Stimulated activated CD4-positive, alpha-beta T cell treated with anti-CD3 and anti-CD28 coated beads, Interleukin-15, amount 100 ng/mL, for 24 hours (primary cell): Measurements from ENCODE around the gene TBC1D5.
A peak's percentile ranks its signal among the peaks of the same experiment; 100 is the strongest.

ENCODE experiments used
- DNase-seq: peaks from one replicate; pipeline ENCODE4 v3.0.0-alpha.2; 2020

Gene TBC1D5

GRCh38 chr3:17339132-17339575 is 403.3 kb downstream of the TBC1D5 start:
- no peak for DNase-seq

DNA sequence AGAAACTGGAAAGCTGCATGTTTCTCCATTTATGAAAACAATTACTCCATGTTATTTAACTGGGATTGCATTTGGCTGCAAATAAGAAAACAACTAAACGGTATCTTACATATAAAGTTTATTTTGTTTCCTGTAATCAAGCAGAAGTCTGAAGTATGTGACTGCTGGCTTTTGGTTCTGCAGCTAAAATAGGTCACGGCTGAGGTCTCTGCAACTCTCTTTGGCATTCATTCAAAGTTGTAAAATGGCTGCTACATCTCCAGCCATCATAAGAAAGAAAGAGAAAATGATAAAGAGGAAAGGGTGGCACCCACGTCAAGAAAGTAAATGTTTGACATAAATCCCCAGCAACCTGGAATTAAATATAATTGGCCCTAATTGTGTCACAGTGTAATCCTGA is 406.1 kb downstream of the TBC1D5 start:
- no peak for DNase-seq

DNA sequence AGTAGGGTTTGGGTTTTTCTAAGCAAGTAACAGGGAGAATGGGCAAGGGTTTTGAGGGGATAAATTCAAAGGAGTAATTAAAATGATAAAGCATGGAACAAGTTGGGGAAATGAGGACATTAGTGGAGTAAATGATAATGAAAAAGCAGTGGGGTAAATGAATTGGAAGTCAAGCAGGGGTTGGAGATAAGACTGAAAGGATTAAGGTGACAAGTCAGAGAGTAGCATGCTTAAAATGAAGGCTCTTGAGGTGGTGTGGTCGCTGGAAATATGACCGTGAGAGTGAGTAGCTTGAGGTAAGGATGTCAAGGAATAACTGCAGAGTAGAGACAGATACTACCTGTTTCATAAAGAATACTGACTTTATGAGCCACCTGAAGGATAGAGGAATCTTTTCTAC is 408.5 kb downstream of the TBC1D5 start:
- DNase-seq = no peak

- DNase-seq = no peak
Measured at GRCh38 chr3:17333446-17333845, 409.0 kb downstream of the TBC1D5 start.

- no peak for DNase-seq
Measured at GRCh38 chr3:17330660-17331059, 411.8 kb downstream of the TBC1D5 start.

DNA sequence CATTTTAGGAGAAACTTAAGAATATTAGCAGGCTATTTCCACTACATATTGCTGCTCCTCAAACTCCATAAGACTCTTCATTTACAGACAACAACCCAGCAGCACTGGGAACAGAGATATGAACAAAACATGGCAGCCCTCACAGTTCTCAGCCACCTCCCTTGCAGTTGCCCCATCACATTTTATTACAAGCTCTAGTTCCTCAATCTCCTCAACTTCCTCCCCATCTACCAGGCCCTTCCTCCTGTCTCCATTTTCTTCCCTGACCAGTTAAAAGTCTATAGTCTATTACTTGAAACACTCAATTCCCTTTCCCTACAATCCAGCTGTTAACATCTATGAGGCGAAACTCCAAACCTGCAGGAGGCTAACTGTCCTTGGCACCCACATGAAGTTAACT is 412.5 kb downstream of the TBC1D5 start:
- DNase-seq = no peak

DNA sequence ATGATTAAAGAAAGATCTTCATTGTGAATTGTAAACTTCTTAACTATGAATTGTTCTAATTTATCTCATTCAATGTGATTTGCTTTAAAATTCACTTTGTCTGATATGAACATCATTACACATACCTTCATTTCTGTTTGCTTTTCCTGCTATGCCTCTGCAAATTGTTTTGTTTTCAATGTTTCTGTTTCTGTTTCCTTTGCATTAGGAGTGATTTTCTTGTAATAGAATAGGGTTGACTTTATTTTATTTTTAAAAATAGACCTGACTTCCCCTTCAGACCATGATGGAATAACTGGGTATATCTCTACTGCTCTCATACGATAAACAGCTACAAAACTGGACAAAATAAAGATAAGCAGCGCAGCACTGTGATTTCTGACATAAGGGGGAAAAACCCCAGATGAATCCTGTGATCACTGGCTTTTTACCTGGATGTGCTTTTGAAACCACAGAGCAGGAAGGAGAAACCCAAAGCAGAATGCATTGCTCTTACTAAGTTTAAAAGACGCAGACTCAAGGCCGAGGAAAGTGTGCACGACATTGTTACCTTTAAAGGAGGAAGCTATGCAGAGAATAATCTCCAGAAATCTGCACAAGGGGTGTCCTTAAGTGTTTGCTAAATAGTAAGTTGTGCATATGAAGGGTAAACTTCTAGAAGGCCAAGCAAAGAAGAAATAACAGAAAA is 420.2 kb downstream of the TBC1D5 start:
- DNase-seq = peak; percentile 3

GRCh38 chr3:17320266-17320665 is 422.2 kb downstream of the TBC1D5 start:
- no peak for DNase-seq

GRCh38 chr3:17315897-17316296 is 426.5 kb downstream of the TBC1D5 start:
- no peak for DNase-seq

DNA sequence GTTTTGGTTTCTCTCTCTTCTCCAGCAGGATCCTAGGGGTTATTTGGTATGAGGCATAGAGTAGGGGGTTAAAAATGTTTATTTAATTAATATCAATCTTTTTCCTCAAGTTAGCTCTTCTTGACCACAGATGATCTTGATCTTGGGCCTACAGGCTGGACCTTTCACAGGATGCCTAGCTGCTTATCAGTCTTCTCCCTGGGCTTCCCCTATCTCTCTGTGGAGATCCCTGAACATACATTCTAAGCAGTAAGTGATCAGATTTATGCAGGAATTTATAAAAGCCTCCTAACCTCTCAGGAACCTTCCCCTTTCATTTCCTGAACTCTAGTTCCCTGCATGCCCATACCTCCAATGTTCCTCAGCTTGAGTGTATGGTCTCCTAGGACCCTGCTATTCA is 428.3 kb downstream of the TBC1D5 start:
- DNase-seq = no peak

DNA sequence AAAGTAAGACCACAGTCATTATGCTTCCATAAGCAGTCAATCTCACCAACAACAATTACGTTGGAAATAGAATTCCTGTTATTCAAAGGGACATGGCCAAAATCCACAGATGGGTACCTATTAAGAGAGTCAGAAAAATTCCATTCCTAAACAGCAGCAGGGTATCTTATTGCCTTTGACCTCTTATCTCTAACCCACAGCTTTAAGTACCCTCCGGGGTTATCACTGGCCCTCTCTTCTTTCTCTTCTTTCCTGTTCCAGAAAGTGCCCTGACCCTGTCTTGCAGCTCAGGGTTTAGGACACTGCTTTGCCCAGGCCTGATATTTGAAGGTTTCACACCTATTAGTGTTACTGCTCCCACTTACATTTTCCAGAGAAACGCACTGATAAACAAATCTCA is 428.7 kb downstream of the TBC1D5 start:
- no peak for DNase-seq

DNA sequence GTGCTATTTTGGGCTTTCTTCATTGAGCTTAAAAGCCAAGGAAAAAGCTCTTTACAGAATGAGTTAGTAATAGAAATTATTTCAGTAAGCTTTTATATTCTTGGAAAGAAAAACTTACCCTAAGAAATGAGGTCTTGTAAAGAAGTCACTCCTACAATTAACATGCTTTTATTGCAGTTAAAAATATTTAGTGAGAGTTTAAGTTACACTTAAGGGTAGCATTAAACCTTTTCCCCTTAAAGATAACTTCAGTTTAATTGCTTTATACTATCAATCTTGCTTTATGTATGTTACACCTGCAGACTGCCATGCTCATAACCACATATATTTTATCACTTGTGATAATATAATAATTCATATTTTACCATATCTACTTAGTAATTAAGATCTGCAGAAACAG is 431.4 kb downstream of the TBC1D5 start:
- DNase-seq = no peak

- DNase-seq = no peak
Measured at GRCh38 chr3:17307887-17308286, 434.5 kb downstream of the TBC1D5 start.

DNA sequence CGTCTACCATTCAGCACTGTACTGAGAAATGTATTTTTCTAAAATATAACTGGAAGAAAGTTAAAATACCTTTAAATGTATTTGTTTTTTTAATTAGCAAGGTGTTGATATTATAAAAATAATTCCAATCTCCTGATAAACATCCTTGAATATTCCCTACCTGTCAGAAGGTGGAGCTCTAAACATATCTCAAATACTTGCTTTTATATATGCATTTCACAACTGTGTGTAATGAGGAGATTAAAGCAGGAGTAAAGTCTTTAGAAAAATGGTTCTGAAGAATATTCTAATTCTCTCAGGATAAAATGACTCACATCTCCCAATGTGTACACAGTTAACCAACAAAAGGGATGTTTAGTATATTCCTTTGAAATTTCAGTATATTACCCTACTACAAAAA is 434.9 kb downstream of the TBC1D5 start:
- DNase-seq = no peak

- DNase-seq = no peak
Measured at GRCh38 chr3:17304969-17305368, 437.5 kb downstream of the TBC1D5 start.

DNA sequence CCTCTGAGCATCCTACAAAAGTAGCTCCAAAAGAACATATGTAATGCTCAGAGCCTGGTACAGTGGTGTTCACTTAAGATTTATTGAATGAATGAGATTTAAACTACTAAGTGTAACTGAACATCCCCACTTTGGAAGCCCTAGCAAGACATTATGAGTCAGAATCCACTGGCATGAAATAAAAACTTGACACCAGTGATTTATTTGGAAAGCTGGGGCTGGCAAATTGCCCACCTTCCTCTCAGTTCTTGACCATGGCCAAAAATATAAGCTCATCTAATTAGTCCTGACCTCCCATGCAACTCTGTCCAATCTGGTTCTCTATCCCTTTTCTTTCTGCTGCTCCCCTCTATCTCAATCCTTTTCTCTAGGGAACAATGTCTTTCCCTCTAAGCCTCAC is 439.7 kb downstream of the TBC1D5 start:
- DNase-seq = no peak

DNA sequence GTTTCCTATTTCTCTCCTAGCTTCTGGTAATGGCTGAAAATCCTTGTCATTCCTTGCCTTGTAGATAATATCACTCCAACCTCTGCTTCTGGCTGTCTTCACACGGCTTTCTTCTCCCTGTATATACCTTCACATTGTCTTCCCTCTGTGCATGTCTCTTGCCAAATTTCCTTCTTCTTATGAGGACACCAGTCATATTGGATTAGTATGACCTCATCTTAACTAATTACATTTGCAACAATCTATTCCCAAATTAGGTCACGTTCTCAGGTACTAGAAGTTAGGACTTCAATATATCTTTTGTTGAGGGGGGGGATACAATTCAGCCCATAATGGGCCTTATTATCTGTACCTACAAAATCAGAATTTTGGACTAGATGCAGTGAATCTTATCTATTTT is 440.3 kb downstream of the TBC1D5 start:
- DNase-seq = no peak

GRCh38 chr3:17301271-17301670 is 441.2 kb downstream of the TBC1D5 start:
- DNase-seq = no peak

DNA sequence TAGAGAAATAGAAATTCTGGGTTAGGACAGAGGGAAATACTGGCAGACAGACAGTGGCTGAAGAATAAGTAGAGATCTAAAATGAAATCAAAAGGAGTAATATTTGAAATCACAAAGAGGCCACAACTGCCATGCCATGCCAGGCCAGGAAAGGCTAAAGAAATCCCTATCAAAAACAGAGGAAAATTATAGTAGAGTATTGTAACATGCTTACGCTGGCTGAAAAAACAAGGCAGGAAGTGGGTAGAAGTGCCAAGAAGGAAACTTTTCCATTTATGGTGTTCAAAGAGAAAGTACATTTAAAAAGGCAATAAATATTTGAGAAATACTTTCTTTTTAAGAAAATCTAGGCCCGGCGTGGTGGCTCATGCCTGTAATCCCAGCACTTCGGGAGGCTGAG is 442.0 kb downstream of the TBC1D5 start:
- no peak for DNase-seq

- no peak for DNase-seq
Measured at GRCh38 chr3:17298038-17298437, 444.4 kb downstream of the TBC1D5 start.

DNA sequence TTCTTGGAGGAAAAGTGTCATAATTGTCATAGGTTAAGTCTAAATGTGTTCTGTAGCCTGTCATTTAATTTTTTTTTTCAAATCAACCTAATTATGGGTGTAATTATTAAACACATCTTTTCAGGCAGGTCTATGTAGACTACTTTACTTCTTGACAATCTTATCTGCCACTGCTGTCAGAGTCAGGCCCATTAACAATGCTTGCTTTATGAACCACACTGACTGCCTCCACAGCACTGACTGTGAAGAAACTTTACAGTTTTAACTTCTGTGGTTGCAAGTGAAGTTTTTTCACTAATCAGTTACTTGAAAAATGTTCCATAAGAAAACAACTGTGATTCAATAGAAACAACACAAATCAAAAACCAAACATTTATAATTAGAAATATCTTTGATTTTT is 449.9 kb downstream of the TBC1D5 start:
- no peak for DNase-seq

GRCh38 chr3:17290894-17291293 is 451.5 kb downstream of the TBC1D5 start:
- DNase-seq = no peak

GRCh38 chr3:17288839-17289399 is 453.5 kb downstream of the TBC1D5 start:
- no peak for DNase-seq

DNA sequence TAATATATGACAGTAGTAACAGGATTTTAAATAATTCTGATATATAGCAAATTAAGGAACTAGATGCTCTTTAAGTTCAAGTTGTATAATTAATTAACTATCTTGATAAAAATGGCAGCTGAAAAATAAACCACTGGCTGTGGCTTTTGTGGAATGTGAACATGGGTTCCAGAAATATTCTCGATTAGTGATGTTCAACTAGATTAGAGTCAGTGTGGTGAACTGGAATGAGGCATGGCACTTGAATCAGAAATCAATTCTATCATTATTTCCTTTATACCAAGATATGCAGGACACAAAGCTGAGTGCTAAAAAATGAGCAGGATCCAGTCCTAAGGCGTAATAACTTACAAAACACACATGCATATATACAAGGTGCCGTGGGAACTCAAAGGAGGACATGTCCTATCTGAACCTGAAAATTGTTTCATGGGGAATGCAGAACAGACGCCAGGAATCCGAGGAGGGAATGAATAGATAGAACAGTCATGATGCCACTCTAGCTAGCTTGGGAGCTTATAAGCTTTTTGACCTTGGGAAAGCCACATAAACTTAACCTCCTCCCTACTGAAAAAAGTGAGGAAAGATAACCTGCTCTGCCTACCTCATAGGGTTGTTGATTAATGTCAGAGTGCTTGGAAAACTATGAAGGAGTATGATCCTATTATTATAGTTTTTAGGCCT is 455.3 kb downstream of the TBC1D5 start:
- no peak for DNase-seq

DNA sequence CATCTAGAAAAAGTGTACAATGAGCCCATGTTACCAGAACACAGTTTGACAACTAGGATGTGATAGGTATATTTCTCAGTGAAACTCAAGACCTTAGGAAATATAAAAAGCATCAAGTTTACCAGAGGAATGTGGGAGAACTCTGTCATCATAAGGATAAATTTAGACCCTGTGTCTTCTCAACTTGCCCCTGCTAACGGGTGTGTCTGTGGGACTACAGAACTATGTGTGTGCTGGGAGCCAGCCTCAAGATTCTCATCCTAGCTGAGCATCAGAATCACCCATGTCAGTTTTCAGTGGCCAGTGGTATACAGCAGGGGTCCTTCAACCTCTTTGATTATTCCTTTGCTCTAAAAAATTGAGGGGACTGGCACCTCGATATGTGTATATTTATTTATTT is 464.4 kb downstream of the TBC1D5 start:
- no peak for DNase-seq
